GM18499 (cell line): ENCODE data around the gene KDELR1.

Experiments
- ATAC-seq: cut with Tn5 transposase; IDR thresholded peaks from one replicate; pipeline ENCODE4 v1.9.1; 2021; ENCODE audit warnings: moderate number of reproducible peaks; ENCODE audit not compliant: insufficient read depth, unreplicated experiment

The KDELR1 gene

DNA sequence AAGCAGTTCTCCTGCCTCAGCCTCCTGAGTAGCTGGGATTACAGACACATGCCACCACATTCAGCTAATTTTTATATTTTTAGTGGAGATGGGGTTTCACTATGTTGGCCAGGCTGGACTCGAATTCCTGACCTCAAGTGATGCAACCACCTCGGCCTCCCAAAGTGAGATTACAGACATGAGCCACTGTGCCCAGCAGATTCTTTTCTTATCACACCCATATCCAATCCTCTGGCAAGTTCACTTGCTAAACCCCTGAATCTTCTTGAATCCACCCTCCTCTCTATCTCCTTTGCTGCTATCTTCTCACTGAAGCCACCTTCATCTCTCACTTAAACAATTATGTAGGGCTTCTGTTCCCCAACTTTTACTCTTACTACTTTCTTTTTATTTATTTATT, 45.2 kb downstream of the KDELR1 start:
- ATAC-seq: no peak

- no peak for ATAC-seq
Observed at GRCh38 chr19:48344892-48345291, 46.5 kb downstream of the KDELR1 start.

DNA sequence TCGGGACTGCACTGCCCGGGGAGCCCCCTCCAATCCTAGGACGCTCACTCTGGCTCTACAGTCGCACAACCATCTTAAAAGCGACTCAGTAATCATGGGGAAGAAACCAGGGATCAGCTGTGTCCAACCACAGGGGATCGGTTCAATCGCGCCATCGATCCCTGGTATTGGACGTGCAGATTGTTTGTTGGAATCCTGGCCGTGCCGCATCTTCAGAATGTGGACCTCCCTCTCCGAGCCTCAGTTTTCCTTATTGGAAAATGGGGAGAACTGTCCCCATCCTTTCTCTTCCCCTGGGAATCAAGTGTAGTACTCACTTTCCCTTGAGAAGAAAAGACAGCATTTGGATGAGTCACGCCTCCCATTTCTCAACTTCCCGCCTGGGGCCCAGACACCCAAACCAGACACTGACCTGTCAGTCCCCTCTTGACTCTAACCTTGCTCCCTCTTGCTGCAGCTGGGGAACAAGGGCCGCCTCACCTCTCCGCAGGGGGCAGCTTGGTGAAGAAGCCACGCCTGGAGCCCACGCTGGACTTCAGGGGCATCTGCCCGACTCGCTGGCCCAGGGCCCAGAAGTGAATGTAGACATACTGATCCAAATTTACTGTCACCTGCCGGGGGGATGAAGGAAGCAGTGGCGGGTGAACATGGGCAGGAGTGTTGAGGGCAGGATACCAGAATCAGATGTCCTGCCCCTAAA, 48.4 kb downstream of the KDELR1 start:
- ATAC-seq: no peak

- ATAC-seq: no peak
Observed at GRCh38 chr19:48342414-48342738, 49.0 kb downstream of the KDELR1 start.

DNA sequence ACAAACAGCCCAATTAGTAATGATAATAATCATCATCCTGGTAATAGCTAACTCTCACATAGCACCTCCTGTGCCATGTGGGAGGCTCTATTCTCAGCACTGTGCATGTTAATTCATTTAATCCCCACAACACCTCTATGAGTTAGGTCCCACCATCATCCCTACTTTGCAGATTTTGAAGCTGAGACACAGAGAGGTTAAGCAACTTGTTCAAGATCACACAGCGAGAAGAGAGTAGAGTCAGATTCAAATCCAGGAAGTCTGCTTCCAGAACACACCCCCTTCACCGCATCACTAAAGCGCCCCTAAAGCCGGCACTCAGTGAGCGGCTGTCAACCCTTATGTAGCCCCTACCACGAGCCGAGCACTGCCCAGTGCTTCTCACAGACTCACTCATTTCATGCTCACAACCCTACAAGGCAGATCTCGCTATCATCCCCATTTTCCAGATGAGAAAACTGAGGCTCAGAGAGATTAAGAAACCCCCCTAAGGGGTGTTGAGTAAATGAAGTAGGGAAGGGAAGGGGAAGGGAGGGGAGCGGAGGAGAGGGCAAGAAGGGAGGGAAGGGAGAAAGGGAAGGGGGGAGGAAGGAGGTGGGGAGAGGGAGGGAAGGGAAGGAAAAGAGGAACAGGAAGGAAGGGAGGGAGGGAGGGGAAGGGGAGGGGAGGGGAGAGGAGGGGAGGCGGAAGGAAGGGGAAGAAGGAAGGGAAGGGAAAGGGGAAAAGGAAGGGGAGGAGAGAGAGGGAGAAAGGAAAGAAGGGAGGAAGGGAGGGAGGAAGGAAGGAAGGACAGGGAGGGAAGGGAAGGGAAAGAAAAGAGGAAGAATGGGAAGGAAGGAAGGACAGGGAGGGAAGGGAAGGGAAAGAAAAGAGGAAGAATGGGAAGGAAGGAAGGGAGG, 49.6 kb downstream of the KDELR1 start:
- no peak for ATAC-seq

GRCh38 chr19:48340995-48341394, 50.4 kb downstream of the KDELR1 start:
- no peak for ATAC-seq

GRCh38 chr19:48338802-48339503, 52.4 kb downstream of the KDELR1 start:
- ATAC-seq: no peak

DNA sequence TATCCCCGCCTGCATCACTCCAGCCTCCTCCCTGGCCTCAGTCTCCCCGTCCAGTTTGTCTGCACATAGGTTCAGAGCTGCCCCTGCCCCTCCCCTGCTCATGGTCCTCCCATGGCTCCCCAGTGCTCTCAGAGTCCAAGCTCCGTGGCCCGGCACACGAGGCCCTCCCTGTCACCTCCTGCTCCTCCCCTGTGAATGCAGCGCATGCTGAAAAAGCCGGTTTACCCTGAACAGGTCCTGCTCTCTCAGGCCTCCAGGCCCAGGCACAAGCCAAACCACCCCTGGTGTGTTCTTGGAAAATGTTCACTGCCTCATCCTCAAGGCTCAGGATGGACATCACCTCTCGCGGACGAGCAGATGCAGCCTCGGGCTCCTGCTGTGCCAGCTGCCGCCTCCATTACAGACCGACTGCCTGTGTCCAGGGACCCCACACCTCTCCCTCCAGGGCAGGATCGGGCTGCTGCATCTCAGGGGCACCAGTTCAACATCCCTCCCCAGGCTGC, 53.0 kb downstream of the KDELR1 start:
- ATAC-seq: no peak

DNA sequence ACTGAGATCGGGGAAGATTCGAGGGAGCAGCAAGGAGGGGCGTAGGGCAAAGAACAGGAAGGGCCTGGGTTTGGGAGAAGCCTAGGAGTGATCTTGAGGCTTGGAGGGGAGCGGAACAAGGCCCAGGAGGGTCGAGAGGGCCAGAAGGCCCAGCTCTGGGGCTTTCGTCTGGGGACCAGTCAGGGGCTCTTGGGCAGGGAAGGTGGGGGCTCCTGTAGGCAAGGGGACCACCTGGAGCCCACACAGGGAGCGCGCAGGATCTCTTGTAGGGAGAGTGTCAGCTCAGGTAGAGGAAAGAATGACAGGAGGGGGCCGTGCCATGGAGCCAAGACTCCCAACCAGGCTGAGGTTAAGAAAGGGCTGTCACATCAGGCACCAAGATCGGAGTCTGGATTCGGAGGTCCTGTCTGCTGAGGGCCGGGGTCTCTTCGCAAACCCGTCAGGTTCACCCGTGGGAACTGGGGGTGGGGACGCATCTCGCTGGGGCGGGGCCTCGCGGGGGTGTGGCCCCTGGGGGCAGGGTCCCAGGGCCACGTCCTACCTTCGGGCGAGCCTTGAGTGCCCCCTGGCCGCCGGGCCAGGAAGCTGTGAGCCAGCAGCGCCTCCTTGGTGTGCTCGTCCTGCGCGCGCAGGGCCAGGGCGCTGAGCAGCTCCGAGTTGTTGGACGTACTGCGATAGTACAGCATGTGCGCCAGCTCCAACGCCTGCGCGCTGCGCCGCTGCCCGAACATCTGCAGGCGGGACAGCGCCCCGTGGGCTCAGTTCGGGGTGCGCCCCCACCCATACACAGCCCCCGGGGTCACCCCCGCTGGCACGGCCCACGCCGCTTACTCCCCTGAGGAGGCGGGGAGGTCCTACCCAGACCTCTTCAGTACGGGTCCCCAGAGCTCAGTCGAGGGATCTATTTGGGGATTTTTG, 57.6 kb downstream of the KDELR1 start:
- no peak for ATAC-seq

- ATAC-seq: peak; percentile 59
Observed at GRCh38 chr19:48332662-48333466, 58.5 kb downstream of the KDELR1 start.
